ENCODE data around the gene FLT4.

DNA sequence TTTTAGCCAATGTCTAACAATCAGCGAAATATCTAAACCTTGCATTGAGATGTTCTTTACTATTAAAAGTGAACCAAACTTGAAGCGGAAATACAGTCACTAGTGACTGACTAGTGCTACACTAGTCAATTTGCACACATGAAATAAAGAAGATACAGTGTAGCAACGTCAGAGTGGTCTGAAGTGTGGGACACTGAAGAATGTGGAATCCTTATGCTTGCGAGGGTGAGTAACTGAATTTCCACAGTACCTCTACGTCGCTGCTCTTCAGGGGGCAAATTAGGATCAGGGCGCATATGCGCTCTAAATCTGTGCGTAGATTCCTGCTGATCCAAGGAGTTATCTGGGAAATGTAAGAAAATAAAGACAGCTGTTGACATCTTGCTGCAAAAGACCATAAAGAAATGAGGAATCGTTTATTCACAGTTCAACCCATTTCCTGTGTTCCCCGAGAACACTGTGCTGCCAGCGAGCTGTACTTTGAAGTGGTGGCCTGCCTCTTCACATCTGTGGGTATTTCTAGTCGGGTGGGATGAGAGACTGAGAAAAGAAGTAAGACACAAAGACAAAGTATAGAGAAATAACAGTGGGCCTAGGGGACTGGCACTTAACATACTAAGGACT, 39.8 kb upstream of the FLT4 start:
- TF ChIP-seq ZNF274 (IDR thresholded peaks at IDR 0.05; ENCODE audit: low read depth, low read length) (no peak), YY1 (IDR thresholded peaks at IDR 0.05; ENCODE audit: insufficient read depth, insufficient read length) (no peak), SUZ12 (IDR thresholded peaks at IDR 0.05; ENCODE audit: extremely low read depth, insufficient read depth, insufficient read length) (no peak)

Measured in NT2/D1 (cell line).